ENCODE measurements around the gene NCR3LG1. TPM values are rescaled to one million over a fixed set of nuclear protein-coding genes. Genes with fewer than 3 reads are reported as not detected.

The NCR3LG1 gene
- total and polyA plus RNA-seq, 2 of the 8 experiments (the other 6 are each of a cell fraction or from before 2014, with no cell fraction given) = 0.68 to 1.9 TPM

DNA sequence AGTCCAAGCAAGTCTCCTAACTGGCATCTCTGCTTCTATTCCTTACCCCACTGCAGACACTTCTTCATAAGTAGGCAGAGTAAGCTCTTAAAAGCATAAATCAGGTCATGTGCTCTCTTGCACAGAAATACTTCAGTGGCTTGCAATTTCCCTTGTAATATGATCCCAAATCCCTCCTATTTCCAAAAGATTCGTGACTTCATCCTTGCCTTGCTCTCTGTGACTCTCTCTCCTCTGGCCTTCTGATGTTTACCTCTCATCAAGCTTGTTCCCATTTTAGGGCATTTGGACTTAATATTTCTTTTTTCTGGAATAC is 37.4 kb upstream of the NCR3LG1 start:
- FAIRE-seq (no peak), DNase-seq (ENCODE audit: low read depth in 1 of 2, low spot score in 2 of 2) (no peak)
- Histone ChIP-seq H3K9me3 (ENCODE audit: insufficient read depth in 2 of 2, low read depth in 1 of 2, low read length in 1 of 2) (no peaks in the 10 kb centered on the region), H3K36me3 (ENCODE audit: control insufficient read depth in 2 of 4, insufficient read depth in 4 of 4, low read length in 3 of 4) (no peaks in the 10 kb centered on the region; a peak in 2 of 8 replicates), H4K91ac (replicated peaks; ENCODE audit: insufficient read length, low read length) (no peak overlapping the region), H3K9ac (replicated peaks in 1 of 4; ENCODE audit: extremely low read depth in 1 of 4, low read depth in 3 of 4, low read length in 3 of 4) (peak overlapping the region in 1 of 4 experiments; percentile 34; a peak in 1 of 7 replicates), H2AFZ (ENCODE audit: low read length) (no peak overlapping the region), H3K27me3 (replicated peaks in 1 of 4; ENCODE audit: control insufficient read depth in 3 of 4, extremely low read depth in 1 of 4, insufficient read depth in 3 of 4, low read length in 3 of 4) (no peaks in the 10 kb centered on the region), H2BK120ac (replicated peaks; ENCODE audit: low read depth, low read length) (no peak overlapping the region), H2AK5ac (ENCODE audit: low read depth, low read length) (no peak overlapping the region), H4K8ac (ENCODE audit: extremely low read depth, insufficient read depth, low read length) (no peak overlapping the region), H3K79me1 (ENCODE audit: low read depth, low read length) (no peaks in the 10 kb centered on the region), H2BK20ac (ENCODE audit: low read length) (no peak overlapping the region), H3K23me2 (ENCODE audit: low read depth, low read length) (no peaks in the 10 kb centered on the region), H3K4ac (replicated peaks; ENCODE audit: insufficient read length, low read depth, low read length) (no peak overlapping the region), H3K4me1 (replicated peaks in 1 of 4; ENCODE audit: control insufficient read depth in 3 of 4, insufficient read depth in 4 of 4, low read length in 3 of 4) (no peaks in the 10 kb centered on the region), H3K27ac (ENCODE audit: low read depth, low read length) (no peak overlapping the region), H4K20me1 (replicated peaks in 1 of 2; ENCODE audit: control insufficient read depth in 1 of 2, insufficient read depth in 2 of 2, low read length in 2 of 2) (no peaks in the 10 kb centered on the region), H3K4me3 (ENCODE audit: extremely low read depth in 1 of 4, insufficient read depth in 2 of 4, low read depth in 3 of 4, low read length in 4 of 4) (no peak overlapping the region), H2BK12ac (ENCODE audit: low read depth, low read length) (no peak overlapping the region), H3K79me2 (ENCODE audit: control insufficient read depth in 1 of 2, insufficient read depth in 2 of 2, low read length in 2 of 2) (no peaks in the 10 kb centered on the region), H3K23ac (ENCODE audit: insufficient read length) (no peak overlapping the region), H3K4me2 (ENCODE audit: insufficient read depth in 1 of 2, low read depth in 2 of 2, low read length in 2 of 2) (no peak overlapping the region), H2BK15ac (ENCODE audit: low read length) (no peak overlapping the region), H2BK5ac (ENCODE audit: low read depth, low read length) (no peak overlapping the region), H3K56ac (replicated peaks; ENCODE audit: insufficient read length, low read depth, low read length) (no peak overlapping the region), H3K14ac (ENCODE audit: insufficient read length) (no peak overlapping the region), H4K5ac (ENCODE audit: insufficient read length, low read depth, low read length) (no peak overlapping the region), H3K18ac (ENCODE audit: extremely low read depth, low read length) (no peak overlapping the region)
- CTCF ChIA-PET (ENCODE audit: partially characterized antibody) = interaction anchor here (1.7 kb wide), 1 partner anchor 16 kb away, joined by 4 read pairs; no protein-coding TSS in a partner anchor
- 67% methylated on average over 1 of the region's 1 CpG; no CpG with 5 or more reads in 1 of the 2 experiments for WGBS, 2 experiments (ENCODE audit: extremely low coverage in 1 of 2, insufficient coverage in 1 of 2, insufficient read length in 1 of 2, insufficient replicate concordance in 2 of 2, low coverage in 1 of 2, low lambda C conversion rate in 2 of 2, missing lambda C conversion rate in 1 of 2)
- POLR2A ChIA-PET (ENCODE audit: partially characterized antibody) = no interaction called here
- TF ChIP-seq RBBP5 (IDR thresholded peaks at IDR 0.05; ENCODE audit: borderline replicate concordance, low read depth, low read length) = no peak
- TF ChIP-seq POLR2A (IDR thresholded peaks at IDR 0.05; ENCODE audit: control extremely low read depth in 1 of 2, low read depth in 2 of 2, low read length in 2 of 2) = no peak
- no peak for TF ChIP-seq ASH2L (IDR thresholded peaks at IDR 0.05; ENCODE audit: low read length)
- no peak for TF ChIP-seq RXRA (IDR thresholded peaks at IDR 0.05; ENCODE audit: insufficient read depth, low read depth, low read length)
- no peak for TF ChIP-seq POU5F1 (IDR thresholded peaks at IDR 0.05; ENCODE audit: low read depth, low read length)
- TF ChIP-seq BRCA1 (IDR thresholded peaks at IDR 0.05; ENCODE audit: low read depth, low read length) = no peak
- TF ChIP-seq, protein P1, sequence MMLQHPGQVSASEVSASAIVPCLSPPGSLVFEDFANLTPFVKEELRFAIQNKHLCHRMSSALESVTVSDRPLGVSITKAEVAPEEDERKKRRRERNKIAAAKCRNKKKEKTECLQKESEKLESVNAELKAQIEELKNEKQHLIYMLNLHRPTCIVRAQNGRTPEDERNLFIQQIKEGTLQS (IDR thresholded peaks at IDR 0.05; ENCODE audit: insufficient read depth, low read depth, low read length) = no peak
- TF ChIP-seq TAF7 (optimal IDR thresholded peaks at IDR 0.05; ENCODE audit: borderline replicate concordance, low read depth, low read length) = no peak
- TF ChIP-seq, protein P2, sequence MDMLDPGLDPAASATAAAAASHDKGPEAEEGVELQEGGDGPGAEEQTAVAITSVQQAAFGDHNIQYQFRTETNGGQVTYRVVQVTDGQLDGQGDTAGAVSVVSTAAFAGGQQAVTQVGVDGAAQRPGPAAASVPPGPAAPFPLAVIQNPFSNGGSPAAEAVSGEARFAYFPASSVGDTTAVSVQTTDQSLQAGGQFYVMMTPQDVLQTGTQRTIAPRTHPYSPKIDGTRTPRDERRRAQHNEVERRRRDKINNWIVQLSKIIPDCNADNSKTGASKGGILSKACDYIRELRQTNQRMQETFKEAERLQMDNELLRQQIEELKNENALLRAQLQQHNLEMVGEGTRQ (IDR thresholded peaks at IDR 0.05; ENCODE audit: low read length) = no peak
- TF ChIP-seq NRF1 (IDR thresholded peaks at IDR 0.05; ENCODE audit: low read depth, low read length) = no peak
- no peak for TF ChIP-seq SAP30 (IDR thresholded peaks at IDR 0.05; ENCODE audit: insufficient read depth, insufficient replicate concordance, low read length)
- no peak for TF ChIP-seq JUND (IDR thresholded peaks at IDR 0.05; ENCODE audit: low read length)
- TF ChIP-seq EGR1 (IDR thresholded peaks at IDR 0.05; ENCODE audit: borderline replicate concordance, low read depth, low read length) = no peak
- TF ChIP-seq SIRT6 (IDR thresholded peaks at IDR 0.05; ENCODE audit: low read length) = no peak
- no peak for TF ChIP-seq BACH1 (IDR thresholded peaks at IDR 0.05; ENCODE audit: low read length)

All from H1 (cell line).